Tibial nerve (tissue), 3 donors: ENCODE measurements around the gene RIMS4.

Experiments used
- EP300 ChIP-seq, 2 donors: sonication (generic); formaldehyde crosslinking; IDR thresholded peaks; one replicate each; pipeline ENCODE4 v1.6.1; 2017; ENCODE audit warnings: antibody characterized with exemption in 2 of 2, mild to moderate bottlenecking in 1 of 2
- POLR2A ChIP-seq, 2 donors: fragments of 450-650 bp; IDR thresholded peaks; one replicate each; pipeline ENCODE4 v1.6.1; 2017; ENCODE audit warnings: antibody characterized with exemption in 2 of 2, mild to moderate bottlenecking in 2 of 2, moderate library complexity in 2 of 2

DNA sequence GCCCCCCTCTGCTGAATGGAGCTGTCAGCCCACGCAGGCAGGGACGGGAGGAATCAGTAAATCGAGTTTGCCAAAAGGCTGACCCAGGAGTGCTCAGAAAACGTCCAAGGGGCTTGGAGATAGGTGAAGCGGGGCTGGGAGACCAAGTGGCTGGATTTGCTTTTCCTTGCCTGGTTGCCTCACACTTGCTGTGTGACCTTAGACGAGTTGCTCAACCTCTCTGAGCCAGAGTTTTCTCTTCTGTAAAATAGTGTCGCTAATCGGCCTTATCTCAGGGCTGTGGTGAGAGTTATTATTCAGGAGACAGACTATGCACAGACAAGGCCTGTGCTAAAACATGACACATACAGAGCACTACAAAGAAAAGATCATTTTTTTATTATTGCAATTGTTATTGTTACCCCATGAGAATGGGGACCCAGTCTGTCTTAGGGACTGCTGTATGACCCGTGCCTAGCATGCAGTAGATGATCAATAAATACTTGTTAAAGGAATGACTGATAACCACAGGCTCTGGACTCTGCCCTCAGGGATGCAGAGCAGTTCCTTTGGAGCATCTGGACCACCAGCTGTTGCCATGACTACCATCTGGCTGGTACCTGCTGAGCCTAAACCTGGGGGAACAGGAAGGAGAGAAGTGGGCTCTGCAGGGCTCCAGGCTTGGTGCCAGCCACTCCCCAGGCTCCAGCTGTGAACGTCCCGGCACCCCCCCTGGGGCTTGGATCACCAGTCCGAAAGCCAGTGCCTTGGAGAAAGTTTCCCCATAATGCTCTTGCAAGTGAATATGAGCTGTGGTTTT lies 63.8 kb downstream of the RIMS4 start:
- TF ChIP-seq EP300 (IDR thresholded peaks at IDR 0.05) (no peak), POLR2A (IDR thresholded peaks at IDR 0.05) (no peak)
